Activated T-helper 1 cell treated with anti-CD3 and anti-CD28 coated beads, Interleukin-12 subunit alpha, Interleukin-12 subunit beta, Interleukin-2, Interleukin-4 antibody, amounts not matched to agents 30 ng/mL and 10 ng/mL and 1 ng/mL, durations not matched to agents 14 hours and 24 hours and 36 hours (primary cell): ENCODE measurements around the gene GAP43. TPM values are rescaled to one million over a fixed set of nuclear protein-coding genes. Genes with fewer than 3 reads are reported as not detected.

Experiments
- DNase-seq: peaks from one replicate; pipeline ENCODE4 v3.0.0; 2021; ENCODE audit warnings: low spot score
- H3K27ac Mint-ChIP-seq: one replicate; pipeline ENCODE4 v1.8.0; 2021; ENCODE audit warnings: mild to moderate bottlenecking, mixed read lengths
- H3K27me3 Mint-ChIP-seq: one replicate; pipeline ENCODE4 v1.8.0; 2022; ENCODE audit warnings: mild to moderate bottlenecking, moderate library complexity, mixed read lengths; ENCODE audit not compliant: insufficient read depth
- H3K36me3 Mint-ChIP-seq: one replicate; pipeline ENCODE4 v1.8.0; 2021; ENCODE audit warnings: low read depth, mixed read lengths
- H3K4me1 Mint-ChIP-seq: one replicate; pipeline ENCODE4 v1.8.0; 2021; ENCODE audit warnings: low read depth, mixed read lengths
- H3K4me3 Mint-ChIP-seq: one replicate; pipeline ENCODE4 v1.8.0; 2021; ENCODE audit warnings: mild to moderate bottlenecking, moderate library complexity, mixed read lengths
- H3K9me3 Mint-ChIP-seq: one replicate; pipeline ENCODE4 v1.8.0; 2021; ENCODE audit warnings: mixed read lengths
- intact Hi-C: fragments of 100-400 bp; cut with micrococcal nuclease; formaldehyde crosslinking; loops from one replicate; pipeline ENCODE4 v1.15.1; 2024
- total RNA-seq: library from RNA; stranded (reverse); gene quantifications from 2 replicates; pipeline ENCODE4 v1.2.3, GENCODE V29; 2022

The GAP43 gene
- total RNA-seq, 1 donor from 2014 or later = not detected

- DNase-seq = no peak
- Mint-ChIP-seq H3K4me3 (no peak overlapping the region), H3K9me3 (no peaks in the 10 kb centered on the region), H3K27ac (no peak overlapping the region), H3K27me3 (peaks cover 5% of the 10 kb centered on the region), H3K4me1 (no peaks in the 10 kb centered on the region), H3K36me3 (no peaks in the 10 kb centered on the region)
- intact Hi-C loops = no loop called here
These were observed 10.7 kb downstream of the GAP43 start for GRCh38 chr3:115634052-115634451.

GRCh38 chr3:115635406-115635805, 12.1 kb downstream of the GAP43 start:
- H3K36me3 Mint-ChIP-seq = no peaks in the 10 kb centered on the region
- H3K9me3 Mint-ChIP-seq = no peaks in the 10 kb centered on the region
- H3K4me3 Mint-ChIP-seq = no peak overlapping the region
- H3K27ac Mint-ChIP-seq = no peak overlapping the region
- H3K27me3 Mint-ChIP-seq = peaks cover 5% of the 10 kb centered on the region
- intact Hi-C loops = no loop called here
- no peak for DNase-seq
- H3K4me1 Mint-ChIP-seq = no peaks in the 10 kb centered on the region

DNA sequence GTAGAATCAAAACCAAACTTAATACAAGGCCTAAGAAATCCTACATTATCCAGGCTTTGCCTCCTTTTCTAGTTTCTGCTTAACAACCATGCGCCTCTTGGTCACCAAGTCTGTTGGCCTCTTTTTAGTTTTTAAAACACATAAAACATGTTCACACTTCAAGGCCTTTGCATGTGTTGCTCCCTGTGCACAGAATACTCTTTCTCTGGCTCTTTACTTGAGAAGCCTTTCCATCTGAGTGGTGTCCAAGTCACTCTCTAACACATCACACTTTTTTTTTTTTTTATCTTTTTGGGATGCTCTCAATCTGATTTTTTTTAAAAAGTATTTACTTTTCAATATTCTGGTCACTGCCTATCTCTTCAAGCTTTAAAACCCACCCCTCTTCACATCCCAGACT, 14.9 kb downstream of the GAP43 start:
- Mint-ChIP-seq H3K4me3 (no peak overlapping the region), H3K9me3 (no peaks in the 10 kb centered on the region), H3K27ac (no peak overlapping the region), H3K36me3 (no peaks in the 10 kb centered on the region), H3K27me3 (peaks cover 3% of the 10 kb centered on the region), H3K4me1 (no peaks in the 10 kb centered on the region)
- intact Hi-C loops = no loop called here
- no peak for DNase-seq

DNA sequence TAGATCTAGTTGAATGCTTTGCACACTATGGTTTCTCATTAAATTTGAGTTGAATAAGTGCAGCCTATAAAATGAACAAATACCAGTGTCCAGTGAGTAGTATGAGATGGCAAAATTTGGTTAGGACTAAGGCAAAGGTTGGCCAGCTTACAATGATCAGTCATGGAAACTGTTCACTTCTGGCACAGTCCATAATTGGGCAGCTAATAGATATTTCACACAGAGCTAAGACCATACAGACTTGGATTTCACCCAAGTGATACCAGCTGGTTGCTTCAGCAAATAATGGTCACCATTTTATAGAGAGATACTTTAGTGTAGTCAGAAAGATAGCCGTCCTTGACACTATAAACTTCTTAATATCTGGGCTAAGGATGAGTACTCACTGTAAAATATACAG, 15.7 kb downstream of the GAP43 start:
- intact Hi-C loops = no loop called here
- no peaks in the 10 kb centered on the region for H3K9me3 Mint-ChIP-seq
- H3K36me3 Mint-ChIP-seq = no peaks in the 10 kb centered on the region
- H3K4me3 Mint-ChIP-seq = no peak overlapping the region
- no peaks in the 10 kb centered on the region for H3K4me1 Mint-ChIP-seq
- peaks cover 5% of the 10 kb centered on the region for H3K27me3 Mint-ChIP-seq
- H3K27ac Mint-ChIP-seq = no peak overlapping the region
- DNase-seq = no peak

DNA sequence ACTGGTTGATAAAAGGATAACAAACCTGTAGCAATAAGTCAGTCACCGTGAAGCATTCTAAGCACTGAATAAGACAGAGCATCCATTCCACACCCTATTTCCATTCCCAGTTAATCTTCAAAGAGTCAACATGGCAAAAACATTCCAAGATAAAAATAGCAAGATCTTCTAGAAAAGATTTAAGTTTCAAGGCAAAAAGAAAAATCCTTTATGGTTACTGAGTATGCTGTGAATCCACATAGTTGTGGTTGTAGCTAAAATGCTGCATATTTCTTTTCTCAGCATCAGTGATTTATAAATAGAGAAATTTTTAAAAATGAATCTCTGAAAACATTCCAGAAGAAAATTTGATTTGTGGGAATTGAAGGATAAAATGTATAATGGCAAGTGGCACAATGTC, 21.1 kb downstream of the GAP43 start:
- DNase-seq = no peak
- H3K36me3 Mint-ChIP-seq = no peaks in the 10 kb centered on the region
- H3K4me3 Mint-ChIP-seq = no peak overlapping the region
- no peaks in the 10 kb centered on the region for H3K4me1 Mint-ChIP-seq
- no peak overlapping the region for H3K27ac Mint-ChIP-seq
- intact Hi-C loops = no loop called here
- H3K27me3 Mint-ChIP-seq = peaks cover 11% of the 10 kb centered on the region
- no peaks in the 10 kb centered on the region for H3K9me3 Mint-ChIP-seq

DNA sequence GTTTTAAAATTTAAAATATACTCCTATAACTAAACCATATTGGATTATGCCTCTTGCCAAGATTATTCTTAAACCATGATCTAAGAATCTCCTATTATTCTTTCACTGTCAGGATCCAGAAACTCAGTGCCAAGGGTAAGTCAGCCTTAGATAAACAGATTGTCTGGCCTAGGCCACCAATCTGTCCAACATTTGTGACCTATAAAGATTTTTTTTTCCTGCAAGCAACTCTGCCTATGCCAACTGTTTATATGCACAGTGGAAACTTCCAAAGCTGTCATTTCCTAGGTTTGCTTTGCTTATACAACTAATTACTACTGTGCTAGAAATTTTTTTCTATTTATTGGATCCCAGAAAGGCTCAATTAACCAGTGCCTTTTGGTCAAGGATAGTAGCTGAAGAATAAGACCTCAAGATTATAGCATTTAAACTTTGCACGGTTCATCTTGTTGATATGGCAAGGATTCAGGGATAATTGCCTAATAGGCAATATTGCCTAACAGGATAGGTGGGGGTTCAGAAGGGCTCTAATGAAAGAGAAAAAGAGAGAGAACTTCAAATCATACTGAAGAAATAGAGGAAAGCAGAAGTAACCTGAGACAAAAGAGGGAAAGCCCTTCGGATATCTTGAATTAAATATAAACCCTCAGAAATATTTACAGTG, 22.8 kb downstream of the GAP43 start:
- no peaks in the 10 kb centered on the region for H3K9me3 Mint-ChIP-seq
- intact Hi-C loops = no loop called here
- DNase-seq = no peak
- H3K36me3 Mint-ChIP-seq = no peaks in the 10 kb centered on the region
- H3K27me3 Mint-ChIP-seq = peaks cover 15% of the 10 kb centered on the region
- no peak overlapping the region for H3K4me3 Mint-ChIP-seq
- no peak overlapping the region for H3K27ac Mint-ChIP-seq
- no peaks in the 10 kb centered on the region for H3K4me1 Mint-ChIP-seq

DNA sequence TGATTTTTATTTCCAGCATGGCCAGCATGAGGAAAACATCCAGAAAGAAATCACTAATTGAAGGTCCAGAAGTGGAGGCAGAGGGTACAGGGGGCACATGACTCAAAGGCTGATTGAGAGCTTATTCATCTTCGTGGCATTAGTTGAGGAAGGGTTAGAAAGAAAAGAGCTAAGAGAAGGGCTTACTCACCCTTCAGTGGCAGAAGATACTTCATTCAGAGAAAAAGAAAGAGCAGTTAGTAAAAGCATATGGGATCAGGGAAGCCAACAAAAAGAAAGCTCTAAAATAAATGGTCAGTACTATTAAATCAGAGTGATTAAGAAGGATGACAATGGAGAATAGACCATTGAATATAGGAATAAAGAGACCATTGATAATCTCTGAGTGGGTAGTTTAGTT, 25.2 kb downstream of the GAP43 start:
- Mint-ChIP-seq H3K36me3 (no peaks in the 10 kb centered on the region), H3K27ac (no peak overlapping the region), H3K4me3 (no peak overlapping the region), H3K4me1 (no peaks in the 10 kb centered on the region), H3K27me3 (peaks cover 15% of the 10 kb centered on the region), H3K9me3 (no peaks in the 10 kb centered on the region)
- DNase-seq = no peak
- intact Hi-C loops = no loop called here

- intact Hi-C loops = loop anchor here (10.0 kb wide), 1 partner anchor 164 kb away; no protein-coding TSS in a partner anchor
These were observed 27.8 kb downstream of the GAP43 start for GRCh38 chr3:115651087-115651486.

DNA sequence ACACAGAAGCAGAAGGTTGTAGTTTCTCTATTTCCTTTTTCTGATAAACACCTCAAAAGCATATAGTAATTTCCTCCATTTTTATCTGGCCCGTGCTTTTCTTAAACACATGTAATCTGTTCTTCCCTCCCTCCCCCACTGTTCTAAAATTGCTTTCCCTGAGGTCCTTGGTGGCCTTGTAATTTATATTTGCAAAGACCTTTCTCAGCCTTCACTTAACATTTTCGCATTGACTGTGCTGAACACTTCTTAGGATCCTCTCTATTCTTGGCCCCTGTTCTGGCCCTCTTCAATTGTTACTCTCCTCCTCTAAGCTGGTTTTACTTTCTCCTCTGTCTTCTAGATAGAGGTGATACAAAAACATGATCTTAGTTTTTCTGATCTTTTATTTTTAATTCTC, 28.3 kb downstream of the GAP43 start:
- Mint-ChIP-seq H3K4me1 (peaks cover 5% of the 10 kb centered on the region), H3K36me3 (no peaks in the 10 kb centered on the region), H3K27ac (no peak overlapping the region), H3K9me3 (no peaks in the 10 kb centered on the region), H3K27me3 (peaks cover 8% of the 10 kb centered on the region), H3K4me3 (no peak overlapping the region)
- intact Hi-C loops = loop anchor here (10.0 kb wide), 1 partner anchor 163 kb away; no protein-coding TSS in a partner anchor
- DNase-seq = no peak

More at GRCh38 chr3:115651087-115651486, 27.8 kb downstream of the GAP43 start:
- H3K4me3 Mint-ChIP-seq = no peak overlapping the region
- no peaks in the 10 kb centered on the region for H3K36me3 Mint-ChIP-seq
- H3K27ac Mint-ChIP-seq = no peak overlapping the region
- no peaks in the 10 kb centered on the region for H3K9me3 Mint-ChIP-seq
- no peak for DNase-seq
- peaks cover 3% of the 10 kb centered on the region for H3K4me1 Mint-ChIP-seq
- peaks cover 11% of the 10 kb centered on the region for H3K27me3 Mint-ChIP-seq

- Mint-ChIP-seq H3K4me1 (peaks cover 13% of the 10 kb centered on the region), H3K27me3 (peaks cover 5% of the 10 kb centered on the region), H3K4me3 (no peak overlapping the region), H3K36me3 (no peaks in the 10 kb centered on the region), H3K9me3 (no peaks in the 10 kb centered on the region), H3K27ac (no peak overlapping the region)
- intact Hi-C loops = loop anchor here (10.0 kb wide), 1 partner anchor 162 kb away; no protein-coding TSS in a partner anchor
- DNase-seq = no peak
These were observed 29.4 kb downstream of the GAP43 start for GRCh38 chr3:115652738-115653137.

DNA sequence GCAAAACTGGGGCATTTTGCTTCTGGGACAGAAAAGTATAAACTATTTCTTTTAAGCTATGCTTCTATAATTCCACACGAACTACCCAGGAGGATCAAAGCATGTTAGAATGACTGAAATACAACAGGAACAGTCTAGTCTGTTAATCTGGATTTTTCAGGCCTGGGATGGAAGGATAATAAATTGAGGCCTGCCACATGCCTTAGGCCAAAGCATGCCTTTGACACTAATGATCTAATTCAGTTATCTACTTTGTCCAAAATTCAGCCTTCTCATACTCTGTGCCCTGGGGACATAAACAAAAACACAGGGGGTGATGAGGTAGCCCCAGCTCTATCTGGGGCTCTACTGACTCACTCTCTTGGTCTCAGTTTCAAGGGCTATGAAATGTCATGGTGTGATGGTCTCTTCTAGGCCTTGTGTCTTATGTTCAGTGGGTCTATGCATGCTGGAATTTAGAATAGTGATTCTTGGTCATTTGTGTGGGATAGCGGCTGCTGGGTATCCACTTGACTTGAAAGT, 32.5 kb downstream of the GAP43 start:
- Mint-ChIP-seq H3K27me3 (peaks cover 7% of the 10 kb centered on the region), H3K4me3 (no peak overlapping the region), H3K27ac (no peak overlapping the region), H3K36me3 (no peaks in the 10 kb centered on the region), H3K9me3 (no peaks in the 10 kb centered on the region), H3K4me1 (peaks cover 32% of the 10 kb centered on the region)
- DNase-seq = no peak
- intact Hi-C loops = loop anchor here (10.0 kb wide), 1 partner anchor 159 kb away; no protein-coding TSS in a partner anchor

- peak overlapping the region; percentile 38 for H3K27ac Mint-ChIP-seq
- intact Hi-C loops = loop anchor here (10.0 kb wide), 1 partner anchor 158 kb away; no protein-coding TSS in a partner anchor
- peak overlapping the region; percentile 61 for H3K4me3 Mint-ChIP-seq
- no peaks in the 10 kb centered on the region for H3K36me3 Mint-ChIP-seq
- no peaks in the 10 kb centered on the region for H3K9me3 Mint-ChIP-seq
- H3K4me1 Mint-ChIP-seq = peaks cover 32% of the 10 kb centered on the region
- peaks cover 8% of the 10 kb centered on the region for H3K27me3 Mint-ChIP-seq
- no peak for DNase-seq
These were observed 33.9 kb downstream of the GAP43 start for GRCh38 chr3:115657168-115657567.

DNA sequence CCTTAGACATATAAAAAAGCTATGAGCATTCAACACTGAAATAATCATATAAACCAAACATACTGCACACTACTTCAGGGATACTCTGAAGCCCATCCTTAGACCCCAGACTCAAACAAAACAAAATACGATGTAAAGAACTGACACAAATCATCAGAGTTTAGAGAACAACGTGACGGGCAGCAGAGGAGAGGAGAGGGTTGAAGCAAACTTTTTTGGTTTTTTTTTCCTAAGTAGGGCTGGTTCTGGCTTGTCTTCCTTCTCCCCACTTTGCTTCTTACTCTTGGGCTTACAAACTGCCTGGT, 34.7 kb downstream of the GAP43 start:
- H3K27me3 Mint-ChIP-seq = peaks cover 9% of the 10 kb centered on the region
- H3K4me1 Mint-ChIP-seq = peaks cover 32% of the 10 kb centered on the region
- no peaks in the 10 kb centered on the region for H3K9me3 Mint-ChIP-seq
- intact Hi-C loops = loop anchor here (1.0 to 10.0 kb wide), 4 partner anchors 127 to 1602 kb away; partner anchors contain the start of genes CCDC191, QTRT2 and ZBTB20
- H3K4me3 Mint-ChIP-seq = peak overlapping the region; percentile 86
- DNase-seq = no peak
- peak overlapping the region; percentile 90 for H3K27ac Mint-ChIP-seq
- H3K36me3 Mint-ChIP-seq = no peaks in the 10 kb centered on the region
